Fibroblast of upper back skin (primary cell): ENCODE measurements around the gene DDX19B.
"Not testable (repeated sequence)": the region's sequence is repeated elsewhere in the genome, so short reads cannot be mapped to it uniquely, and the experiment has no call there.

Experiments
- DNase-seq: peaks from one replicate; pipeline ENCODE4 v3.0.0-alpha.2; 2013

The DDX19B gene

GRCh38 chr16:70298988-70299938, at the start of gene DDX19B:
Gene DDX19B, plus strand, starts transcription at chr16:70299186. Its CDS starts 112 bp downstream, at chr16:70299298.
- peak; percentile 67 for DNase-seq

GRCh38 chr16:70249697-70250096, 49.3 kb upstream of the DDX19B start:
- DNase-seq = not testable (repeated sequence)

- DNase-seq = peak; percentile 29
These were observed 48.0 kb upstream of the DDX19B start for GRCh38 chr16:70250748-70251628.

GRCh38 chr16:70251629-70252354, 47.2 kb upstream of the DDX19B start, which contains the start of gene EXOSC6:
Gene EXOSC6, minus strand, starts transcription at chr16:70251940. Its CDS starts 40 bp downstream, at chr16:70251900.
- peak; percentile 93 for DNase-seq

GRCh38 chr16:70252355-70252988, 46.5 kb upstream of the DDX19B start:
- DNase-seq = peak; percentile 17

GRCh38 chr16:70253291-70254106, 45.5 kb upstream of the DDX19B start:
- peak; percentile 19 for DNase-seq

GRCh38 chr16:70254180-70254964, 44.6 kb upstream of the DDX19B start:
- no peak for DNase-seq

GRCh38 chr16:70254965-70255286, 44.1 kb upstream of the DDX19B start:
- DNase-seq = no peak

- no peak for DNase-seq
These were observed 43.4 kb upstream of the DDX19B start for GRCh38 chr16:70255574-70255973.

GRCh38 chr16:70257391-70257790, 41.6 kb upstream of the DDX19B start:
- DNase-seq = no peak

GRCh38 chr16:70258065-70258464, 40.9 kb upstream of the DDX19B start:
- DNase-seq = no peak

GRCh38 chr16:70258946-70259345, 40.0 kb upstream of the DDX19B start:
- no peak for DNase-seq

GRCh38 chr16:70259903-70260302, 39.1 kb upstream of the DDX19B start:
- not testable (repeated sequence) for DNase-seq

GRCh38 chr16:70267516-70267915, 31.5 kb upstream of the DDX19B start:
- DNase-seq = peak; percentile 34

GRCh38 chr16:70267922-70268321, 31.1 kb upstream of the DDX19B start:
- DNase-seq = not testable (repeated sequence)

- no peak for DNase-seq
These were observed 29.5 kb upstream of the DDX19B start for GRCh38 chr16:70269471-70269870.

GRCh38 chr16:70270176-70270575, 28.8 kb upstream of the DDX19B start:
- DNase-seq = no peak

GRCh38 chr16:70271696-70272095, 27.3 kb upstream of the DDX19B start:
- no peak for DNase-seq

GRCh38 chr16:70276392-70276791, 22.6 kb upstream of the DDX19B start:
- no peak for DNase-seq

- DNase-seq = not testable (repeated sequence)
These were observed 11.5 kb upstream of the DDX19B start for GRCh38 chr16:70287304-70287971.
